BJ (cell line): Measurements from ENCODE around the gene LSS. TPM values are rescaled to one million over a fixed set of nuclear protein-coding genes. Genes with fewer than 3 reads are reported as not detected.
"Not testable (repeated sequence)": the region's sequence is repeated elsewhere in the genome, so short reads cannot be mapped to it uniquely, and the experiment has no call there.

Source experiments
- CTCF ChIA-PET: fragments of 350-600 bp; formaldehyde crosslinking; extraction: SDS; loops from one replicate; lab custom pipeline; 2021; ENCODE audit warnings: antibody characterized with exemption, inconsistent platforms; lab: Yijun Ruan, JAX
- POLR2A ChIA-PET: fragments of 300-600 bp; sonication (Branson Sonifier 250); formaldehyde crosslinking; extraction: SDS; loops from one replicate; lab custom pipeline; 2021; ENCODE audit warnings: antibody characterized with exemption; lab: Charles Lee
- DNase-seq: peaks from one replicate; pipeline ENCODE4 v3.0.0-alpha.2; 2011; ENCODE audit warnings: low read depth
- H3K27me3 ChIP-seq: 2 replicates; pipeline ENCODE4 v1.6.0; 2011; ENCODE audit warnings: low read length; ENCODE audit not compliant: control insufficient read depth, insufficient read depth
- H3K36me3 ChIP-seq: 2 replicates; pipeline ENCODE4 v1.5.1; 2011; ENCODE audit warnings: low read length; ENCODE audit not compliant: control insufficient read depth, insufficient read depth
- H3K4me3 ChIP-seq: 2 replicates; pipeline ENCODE4 v1.5.1; 2011; ENCODE audit warnings: low read depth, mild to moderate bottlenecking, control low read depth, low read length
- CTCF ChIP-seq: IDR thresholded peaks from 2 replicates; pipeline ENCODE4 v1.5.1; 2011; ENCODE audit warnings: low read depth, mild to moderate bottlenecking, control low read depth, inconsistent platforms, low read length, moderate library complexity; ENCODE audit not compliant: insufficient read depth
- polyA plus RNA-seq: library from polyadenylated mRNA; depleted of rRNA; stranded (reverse); fragments of >200 nt; gene quantifications from 2 replicates; pipeline ENCODE4 v1.2.3, GENCODE V29; 2011

Gene LSS
- polyA plus RNA-seq, 1 experiment: 59.9 TPM

DNA sequence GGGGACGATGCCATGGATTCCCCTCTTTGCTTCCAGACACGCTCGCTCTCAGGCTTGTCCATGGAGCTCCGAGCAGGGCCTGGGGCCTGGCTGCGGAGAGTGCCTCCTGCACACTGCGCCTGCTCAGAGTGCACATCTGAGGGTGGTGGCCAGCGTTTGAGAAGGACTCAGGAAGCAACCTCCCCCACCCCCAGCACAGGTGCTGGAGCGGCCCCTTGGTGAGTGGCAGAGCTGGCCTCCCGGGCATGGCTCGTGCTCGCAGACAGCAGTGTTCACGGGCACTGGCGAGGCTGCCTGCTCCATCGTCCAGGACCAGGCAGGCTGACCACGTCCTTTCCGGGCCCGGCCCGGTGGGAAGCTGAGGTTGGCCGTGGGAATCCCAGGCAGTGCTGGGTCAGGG lies 47.1 kb downstream of the LSS start:
- Histone ChIP-seq H3K4me3 (no peak overlapping the region), H3K36me3 (no peaks in the 10 kb centered on the region), H3K27me3 (no peaks in the 10 kb centered on the region)
- POLR2A ChIA-PET: no interaction called here
- DNase-seq: no peak
- CTCF ChIA-PET: no interaction called here
- no peak for TF ChIP-seq CTCF

- no peaks in the 10 kb centered on the region for H3K36me3 ChIP-seq
- DNase-seq: no peak
- no peak for TF ChIP-seq CTCF
- CTCF ChIA-PET: no interaction called here
- POLR2A ChIA-PET: no interaction called here
- H3K4me3 ChIP-seq: no peak overlapping the region
- no peaks in the 10 kb centered on the region for H3K27me3 ChIP-seq
Observed at GRCh38 chr21:46180778-46181391, 47.7 kb downstream of the LSS start.

GRCh38 chr21:46180079-46180722 lies 48.4 kb downstream of the LSS start:
- ChIA-PET POLR2A (no interaction called here), CTCF (no interaction called here)
- H3K27me3 ChIP-seq: no peaks in the 10 kb centered on the region
- H3K36me3 ChIP-seq: no peaks in the 10 kb centered on the region
- no peak for TF ChIP-seq CTCF
- DNase-seq: no peak
- no peak overlapping the region for H3K4me3 ChIP-seq

- no peaks in the 10 kb centered on the region for H3K27me3 ChIP-seq
- H3K36me3 ChIP-seq: no peaks in the 10 kb centered on the region
- ChIA-PET CTCF (no interaction called here), POLR2A (no interaction called here)
- no peak for DNase-seq
- no peak overlapping the region for H3K4me3 ChIP-seq
- no peak for TF ChIP-seq CTCF
Observed at GRCh38 chr21:46179708-46180078, 48.9 kb downstream of the LSS start.

DNA sequence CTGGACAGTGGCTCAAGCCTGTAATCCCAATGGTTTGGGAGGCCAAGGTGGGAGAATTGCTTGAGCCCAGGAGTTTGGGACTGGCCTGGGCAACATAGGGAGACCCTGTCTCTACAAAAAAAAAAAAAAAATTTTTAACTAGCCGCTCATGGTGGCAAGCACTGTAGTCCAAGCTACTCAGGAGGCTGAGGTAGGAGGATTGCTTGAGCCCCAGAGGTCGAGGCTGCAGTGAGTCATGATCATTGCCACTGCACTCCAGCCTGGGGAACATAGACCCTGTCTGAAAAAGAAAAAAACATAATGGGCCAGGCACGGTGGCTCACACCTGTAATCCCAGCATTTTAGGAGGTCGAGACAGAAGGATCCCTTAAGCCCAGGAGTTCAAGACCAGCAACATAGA lies 49.6 kb downstream of the LSS start:
- ChIA-PET POLR2A (no interaction called here), CTCF (no interaction called here)
- H3K36me3 ChIP-seq: no peaks in the 10 kb centered on the region
- DNase-seq: no peak
- H3K27me3 ChIP-seq: no peaks in the 10 kb centered on the region
- H3K4me3 ChIP-seq: no peak overlapping the region
- TF ChIP-seq CTCF: no peak

GRCh38 chr21:46176443-46177129 lies 52.0 kb downstream of the LSS start:
- POLR2A ChIA-PET, H3K27me3 ChIP-seq, H3K4me3 ChIP-seq, DNase-seq, H3K36me3 ChIP-seq: not testable (repeated sequence)
- CTCF ChIA-PET: interaction anchor here (1.4 kb wide), 1 partner anchor 53 kb away, joined by 3 read pairs; no protein-coding TSS in a partner anchor
